GF-D8 (cell line): Measurements from ENCODE around the gene TSPAN1.

ENCODE experiments used
- DNase-seq: peaks from one replicate; lab custom pipeline; 2025; lab: John Stamatoyannopoulos, UW

TSPAN1 gene

DNA sequence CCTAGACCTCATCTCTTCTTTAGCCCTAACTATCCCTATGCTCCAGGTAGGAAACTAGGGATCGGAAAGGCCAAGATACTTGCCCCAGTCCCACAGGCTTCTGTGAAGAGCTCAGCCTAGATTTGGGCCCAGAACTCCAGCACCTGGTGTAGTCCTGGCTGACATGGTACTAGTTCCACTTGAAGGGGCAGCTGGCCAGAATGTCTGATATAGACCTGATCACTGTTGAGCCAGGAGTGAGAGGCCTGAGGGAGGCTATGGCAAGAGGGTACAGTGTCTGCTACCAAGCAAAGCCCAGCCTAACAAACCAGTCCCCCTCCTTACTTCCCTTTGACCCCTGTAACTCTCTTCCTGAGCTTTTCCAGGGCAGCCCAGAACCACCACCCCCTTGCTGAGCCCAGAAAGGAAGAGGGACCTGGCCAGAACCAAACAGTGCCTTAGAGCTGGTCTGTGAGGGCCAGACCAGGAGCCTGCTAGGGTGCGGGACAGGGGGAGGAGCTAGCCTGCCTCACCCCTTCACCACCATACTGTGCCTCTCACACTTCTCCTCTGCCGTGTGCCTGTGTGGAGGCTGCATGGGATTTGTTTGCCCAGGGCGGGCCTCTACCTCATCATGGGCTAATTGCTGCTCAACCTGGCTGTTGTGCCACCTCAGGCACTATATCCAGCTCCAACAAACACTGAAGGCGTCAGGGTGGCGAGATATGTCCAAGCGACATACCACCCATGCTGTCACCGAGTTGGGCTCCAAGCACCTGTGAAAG lies 12.4 kb downstream of the TSPAN1 start:
- no peak for DNase-seq

DNA sequence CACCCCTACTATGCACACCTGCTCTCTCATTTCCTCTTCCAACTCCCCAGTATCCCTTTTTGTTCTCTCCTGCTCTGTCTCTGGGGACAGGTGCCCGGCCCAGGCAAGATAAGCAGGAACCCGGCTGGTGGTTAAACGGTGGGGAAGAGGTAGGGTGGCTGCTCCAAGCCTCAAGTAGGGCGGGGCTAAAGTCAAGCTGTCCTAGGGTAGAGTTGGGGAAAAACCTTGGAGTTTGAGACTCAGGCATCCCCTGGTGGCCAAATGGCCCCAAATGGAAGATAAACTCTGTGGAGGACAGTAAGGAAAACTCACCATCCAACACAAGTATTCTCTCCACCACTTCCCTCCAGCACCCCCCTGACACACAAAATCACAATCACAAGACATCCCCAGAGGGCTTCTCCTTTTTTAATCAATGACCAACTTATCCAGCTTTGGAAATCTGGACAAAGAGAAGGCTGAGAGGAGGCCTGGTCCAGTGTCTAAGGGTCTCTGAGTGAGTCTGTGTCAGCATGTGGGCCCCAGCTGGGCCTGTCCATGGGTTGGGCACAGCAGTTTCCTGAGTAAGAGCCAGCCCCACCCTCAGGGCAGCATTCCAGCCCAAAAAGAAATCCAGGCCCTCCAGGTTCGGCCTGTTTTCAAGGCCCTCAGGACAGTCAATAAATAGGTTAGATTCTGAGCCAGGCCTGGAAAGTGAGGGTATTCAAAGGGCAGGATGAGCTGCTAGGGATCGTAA lies 13.6 kb downstream of the TSPAN1 start:
- DNase-seq = no peak

DNA sequence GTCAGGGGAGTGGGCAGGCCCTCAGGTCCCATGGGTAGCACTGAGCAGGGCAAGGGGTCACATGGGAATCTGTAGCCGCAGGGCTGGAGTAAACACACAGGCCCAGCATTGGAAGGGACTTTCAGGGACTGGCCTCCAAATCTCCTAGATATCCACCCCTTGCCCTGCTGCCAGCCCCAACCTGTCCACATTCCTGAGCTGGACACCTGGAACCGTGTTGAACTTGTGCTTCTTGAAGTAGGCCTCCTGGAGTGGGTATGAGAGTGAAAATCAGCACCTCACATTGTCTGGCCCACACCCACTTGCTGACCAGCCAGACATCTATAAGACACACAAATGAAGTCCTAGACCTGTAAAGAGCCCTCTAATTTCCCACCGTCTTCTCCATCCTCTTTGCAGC lies 15.7 kb downstream of the TSPAN1 start:
- DNase-seq = no peak

DNA sequence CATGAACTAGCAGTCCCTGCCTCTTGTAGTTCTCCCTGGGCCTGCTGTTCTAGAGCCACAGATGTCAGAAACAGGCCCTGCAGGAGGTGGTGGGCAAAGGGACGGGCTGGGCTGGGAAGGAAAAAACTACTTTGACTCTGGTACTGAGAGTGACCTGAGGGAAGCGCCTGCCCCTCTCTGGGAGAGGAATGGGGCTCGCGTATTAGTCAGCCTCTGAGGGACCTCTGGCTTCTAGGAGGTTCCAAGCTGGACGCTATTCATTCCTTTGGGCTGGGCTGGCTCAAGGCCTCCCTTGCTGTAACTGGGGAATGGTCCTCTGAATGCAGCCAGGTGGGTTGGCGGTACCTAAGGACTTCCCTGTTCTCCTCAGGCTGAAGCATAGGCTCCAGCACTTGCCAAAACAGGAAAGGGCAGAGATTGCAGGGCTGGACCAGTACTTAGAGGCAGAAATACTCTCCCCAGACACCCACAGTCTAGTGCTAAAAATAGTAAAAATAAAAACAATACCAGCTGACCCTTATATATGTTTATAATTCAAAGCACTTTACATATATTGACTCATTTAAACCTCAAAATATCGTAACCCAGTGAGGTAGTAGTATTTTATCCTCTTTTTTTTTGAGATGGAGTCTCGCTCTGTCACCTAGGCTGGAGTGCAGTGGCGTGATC lies 16.3 kb downstream of the TSPAN1 start:
- DNase-seq = no peak

DNA sequence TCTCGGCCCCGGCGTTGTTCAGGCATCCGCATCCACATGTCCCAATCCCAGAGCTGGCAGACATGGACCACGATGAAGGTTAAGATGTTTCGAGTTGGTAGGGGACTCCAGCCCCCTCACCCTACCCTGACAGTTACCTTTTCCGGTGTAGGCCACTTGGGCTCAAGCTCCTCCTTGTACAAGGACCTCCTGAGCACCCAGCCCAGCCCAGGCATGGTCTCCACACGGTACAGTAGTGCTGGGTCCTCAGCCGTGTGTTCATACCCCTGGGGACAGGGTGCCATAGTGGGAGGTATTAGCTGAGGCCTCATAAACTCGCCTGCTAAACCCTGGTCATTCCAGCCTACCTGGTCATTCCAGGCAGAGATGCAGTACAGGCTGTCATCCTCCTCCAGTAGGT lies 17.3 kb downstream of the TSPAN1 start:
- DNase-seq = no peak

DNA sequence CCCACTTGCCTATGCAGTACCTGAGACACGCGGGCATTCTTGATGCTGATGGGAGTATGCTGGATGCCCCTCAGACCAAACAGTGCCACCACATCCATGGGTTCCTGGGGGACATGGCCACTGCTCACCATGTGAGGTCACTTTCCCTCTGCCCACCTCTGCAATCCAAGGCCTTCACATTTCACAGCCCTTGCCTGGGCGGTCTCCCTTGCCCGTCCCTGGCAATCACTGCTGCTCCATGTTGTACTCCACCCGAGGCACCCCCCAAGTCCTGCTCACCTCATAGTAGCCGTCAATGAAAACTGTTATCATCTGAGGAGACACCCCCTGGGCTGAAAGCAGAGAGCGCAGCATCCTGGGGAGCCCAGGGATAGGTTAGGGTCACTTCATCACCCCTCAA lies 18.4 kb downstream of the TSPAN1 start:
- no peak for DNase-seq

DNA sequence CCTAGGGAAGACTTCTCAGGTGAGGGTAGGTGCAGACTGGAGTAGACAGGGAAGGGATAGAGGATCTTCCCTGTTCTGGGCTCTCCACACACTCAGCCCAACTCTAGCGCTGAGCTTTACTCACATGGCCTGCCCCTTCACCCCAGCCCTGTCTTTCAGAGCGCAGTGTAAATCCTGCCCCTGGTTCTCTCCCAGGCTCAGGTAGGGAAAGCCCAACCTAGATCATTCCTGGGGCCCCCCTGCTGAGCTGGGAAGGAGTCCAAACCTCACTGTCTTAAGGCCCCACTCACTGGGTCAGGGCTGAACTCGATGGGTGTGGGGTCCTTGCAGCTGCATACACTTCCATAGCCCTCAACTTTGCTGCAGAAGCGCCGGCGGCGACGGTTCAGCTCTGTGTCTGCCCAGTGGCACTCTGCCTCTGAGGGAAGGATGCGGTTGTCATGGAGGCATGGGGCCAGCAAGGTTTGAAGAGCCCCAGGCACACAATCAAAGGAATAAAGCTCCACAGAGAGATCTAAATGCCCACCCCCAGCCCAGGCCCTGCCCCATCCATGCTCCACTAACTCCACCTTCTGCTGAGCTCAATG lies 19.2 kb downstream of the TSPAN1 start:
- no peak for DNase-seq

DNA sequence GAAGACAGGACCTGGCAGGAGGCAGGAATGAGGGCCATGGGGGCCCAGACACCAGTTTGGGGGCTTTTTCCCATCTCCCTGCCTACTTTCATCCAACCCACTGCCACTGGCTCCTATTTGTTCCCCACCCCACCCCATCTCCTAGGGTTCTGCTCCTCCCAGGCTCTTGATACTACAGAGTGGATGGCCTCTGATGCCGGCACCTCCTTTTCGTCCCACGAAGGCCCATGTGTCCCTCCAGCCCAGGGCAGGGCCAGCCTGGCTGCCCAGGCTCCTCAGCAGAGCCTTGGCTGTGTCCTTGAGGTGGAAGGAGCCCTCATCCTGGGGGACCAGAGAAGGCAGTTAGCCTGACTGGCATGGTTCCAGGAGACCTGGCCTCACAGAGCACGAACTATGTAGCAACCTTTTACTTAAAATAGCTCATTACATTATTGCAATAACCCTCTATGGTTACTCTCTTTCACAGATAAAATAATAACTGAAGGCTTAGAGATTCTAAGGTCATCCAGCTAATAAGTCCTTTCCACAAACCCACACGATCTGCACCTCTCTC lies 19.8 kb downstream of the TSPAN1 start:
- no peak for DNase-seq

DNA sequence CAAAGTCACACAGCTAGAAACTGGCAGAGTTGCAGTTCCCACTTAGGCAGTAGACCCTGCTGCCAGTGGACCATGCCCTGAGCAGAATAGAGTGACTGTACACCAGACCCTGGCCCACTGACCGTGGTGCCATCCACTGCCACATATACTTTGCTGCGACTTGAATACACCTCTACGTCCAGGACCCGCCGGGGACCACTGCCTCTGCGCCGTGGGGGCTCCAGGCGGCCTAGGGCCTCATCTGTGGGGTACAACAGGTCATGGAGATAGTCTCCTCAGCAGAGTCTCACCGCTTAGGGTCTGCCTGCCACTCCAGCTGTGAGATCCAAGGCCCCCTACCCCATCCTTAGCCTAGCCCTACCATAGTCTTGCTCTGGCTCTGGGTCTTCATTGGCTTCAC lies 21.7 kb downstream of the TSPAN1 start:
- no peak for DNase-seq

DNA sequence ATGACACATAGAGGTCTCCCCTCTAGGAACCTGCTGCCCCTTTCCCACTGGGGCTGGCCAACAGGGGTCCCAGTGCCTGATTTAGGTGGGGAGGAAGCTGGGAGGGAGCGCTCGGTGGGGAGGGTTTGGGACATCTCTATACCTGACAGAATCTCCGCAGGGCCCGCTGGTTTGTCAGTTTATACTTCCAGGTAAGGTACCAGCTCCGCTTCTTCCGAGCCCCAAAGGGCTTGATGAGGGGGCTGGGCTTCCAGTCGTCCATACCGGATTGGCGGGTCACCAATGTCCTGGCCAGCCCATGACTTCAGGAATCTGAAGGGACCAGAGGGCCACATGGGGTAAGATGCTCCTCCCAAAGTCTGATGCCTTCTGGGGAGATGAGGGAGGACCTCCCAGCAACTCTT lies 22.7 kb downstream of the TSPAN1 start:
- DNase-seq = no peak

DNA sequence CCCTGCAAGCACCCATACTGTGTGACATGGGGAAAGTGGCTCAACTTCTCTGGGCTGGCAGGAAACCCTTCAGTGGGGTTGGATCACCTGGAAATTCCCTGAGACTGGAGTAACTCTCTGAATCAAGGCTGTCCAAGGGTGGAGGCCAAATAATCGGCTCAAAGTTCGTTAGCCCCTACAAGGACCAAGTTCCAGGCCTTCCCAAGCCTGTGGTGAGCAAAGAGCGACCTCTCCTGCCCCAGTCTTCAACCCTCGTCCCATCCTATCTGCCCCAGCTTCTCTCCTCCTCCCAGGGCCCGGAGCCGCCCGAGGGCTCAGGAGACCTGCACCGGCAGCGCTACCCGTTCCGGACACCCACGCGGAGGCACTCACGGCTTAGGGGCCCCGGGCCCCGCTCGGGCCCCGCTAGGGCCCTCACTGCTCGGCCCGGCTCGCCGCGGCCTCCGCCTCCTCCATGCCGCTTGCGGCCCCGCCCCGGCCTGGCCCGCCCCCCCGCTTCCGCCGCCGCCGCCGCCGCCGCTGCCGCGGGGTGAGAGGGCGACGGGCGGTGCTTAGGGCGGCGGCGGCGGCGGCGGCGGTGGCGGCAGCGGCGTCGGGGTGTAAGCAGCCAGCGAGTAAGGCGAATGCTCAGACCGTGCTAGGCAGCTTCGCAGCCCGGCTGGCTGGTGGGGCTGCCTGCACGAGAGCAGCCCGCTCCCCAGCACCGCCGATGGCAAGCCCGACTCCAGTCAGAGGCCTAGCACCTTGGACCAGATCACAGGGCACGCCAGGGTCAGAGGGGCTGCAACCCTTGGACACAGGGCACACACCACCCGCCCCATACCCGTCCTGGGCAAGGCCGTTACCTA lies 23.3 kb downstream of the TSPAN1 start, which contains the start of gene POMGNT1:
POMGNT1 (minus strand) TSS at position 471 of the 848 bp plus-strand sequence. CDS start 613 bp downstream, outside the sequence.
- DNase-seq = peak; percentile 26

DNA sequence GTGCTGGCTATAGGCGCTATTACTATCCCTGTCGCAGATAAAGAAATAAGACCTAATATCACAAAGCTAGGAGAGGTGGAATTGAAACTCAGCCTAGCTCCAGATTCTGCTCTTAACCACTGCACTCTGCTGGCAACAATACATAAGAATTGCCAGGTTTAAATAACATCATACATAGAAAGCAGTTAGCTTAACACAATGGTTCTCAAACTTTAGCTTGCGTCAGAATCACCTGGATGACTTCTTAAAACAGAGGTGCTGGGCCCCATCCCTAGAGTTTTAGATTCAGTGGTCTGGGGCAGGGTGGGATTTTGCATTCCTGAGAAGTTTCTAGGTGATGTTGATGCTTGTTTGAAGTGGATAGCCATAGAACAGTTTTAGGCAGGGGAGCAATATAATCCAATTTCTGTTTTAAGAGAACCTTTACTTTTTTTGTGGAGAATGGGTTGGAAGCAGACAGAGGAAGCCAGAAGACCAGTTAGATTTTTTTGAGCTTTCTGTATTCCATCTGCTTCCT lies 24.4 kb downstream of the TSPAN1 start:
- no peak for DNase-seq

DNA sequence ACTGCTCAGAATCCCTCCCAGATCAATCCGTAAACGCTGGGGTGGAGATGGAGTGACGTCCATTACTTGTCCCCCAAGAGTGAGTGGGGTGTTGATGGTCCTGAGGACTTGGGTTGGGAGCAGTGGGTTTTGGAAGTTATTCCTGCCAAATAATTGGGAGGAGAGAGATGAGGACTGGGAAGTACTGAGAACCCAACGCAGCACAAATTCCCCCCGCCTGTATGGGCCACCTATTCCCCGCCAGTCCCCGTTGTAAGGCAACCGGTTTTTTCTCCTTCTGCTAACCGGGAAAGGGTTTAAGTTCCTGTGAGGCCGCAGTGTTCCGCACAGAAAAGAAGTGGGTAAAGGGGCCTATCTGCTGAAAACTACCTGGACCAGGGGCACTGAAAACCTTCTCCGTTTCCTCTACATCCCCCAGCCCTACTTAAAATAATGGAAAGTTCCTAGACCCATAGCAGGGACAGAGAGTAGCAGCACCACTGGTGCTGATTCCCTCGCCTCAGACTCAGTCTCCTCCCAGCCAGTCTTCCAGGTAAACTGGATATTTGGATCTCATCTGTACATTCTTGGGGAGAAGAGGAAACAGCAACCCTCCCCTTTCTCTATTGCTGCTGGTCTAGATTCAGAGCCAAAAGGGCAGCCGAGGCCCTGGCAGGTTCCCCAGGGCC lies 29.0 kb downstream of the TSPAN1 start:
- no peak for DNase-seq

DNA sequence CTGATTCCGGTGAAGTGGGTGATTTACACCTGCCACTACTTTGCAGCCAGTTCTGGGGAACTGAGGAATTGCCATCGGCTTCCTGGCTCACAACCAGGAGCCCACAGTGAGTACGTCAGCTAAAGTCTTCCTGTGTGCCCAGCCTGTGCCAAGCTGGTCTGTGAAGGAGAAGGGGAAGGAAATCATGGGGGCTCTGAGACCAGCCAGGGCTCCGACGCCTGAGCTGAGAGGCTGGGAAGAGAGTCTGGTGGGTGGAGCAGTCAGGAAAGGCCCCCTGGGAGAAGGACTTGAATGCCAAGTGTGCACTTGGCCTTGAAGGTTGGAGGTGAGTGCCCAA lies 29.5 kb downstream of the TSPAN1 start:
- DNase-seq = no peak

DNA sequence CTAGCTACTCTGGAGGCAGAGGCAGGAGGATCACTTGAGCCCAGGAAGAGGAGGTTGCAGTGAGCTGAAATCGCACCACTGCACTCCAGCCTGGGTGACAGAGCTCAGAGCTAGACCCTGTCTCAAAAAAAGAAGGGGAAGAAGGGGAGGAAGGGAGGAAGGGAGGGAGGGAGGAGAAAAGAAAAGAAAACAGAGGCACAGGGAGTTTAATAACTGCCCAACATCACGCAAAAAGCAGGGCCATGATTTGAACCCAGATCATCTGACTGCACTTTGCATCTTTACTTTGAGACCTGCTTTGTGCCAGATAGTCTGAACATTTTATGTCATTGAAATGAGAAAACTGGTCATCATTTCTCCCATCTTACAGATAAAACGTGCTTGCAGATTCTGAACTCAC lies 30.3 kb downstream of the TSPAN1 start:
- no peak for DNase-seq

DNA sequence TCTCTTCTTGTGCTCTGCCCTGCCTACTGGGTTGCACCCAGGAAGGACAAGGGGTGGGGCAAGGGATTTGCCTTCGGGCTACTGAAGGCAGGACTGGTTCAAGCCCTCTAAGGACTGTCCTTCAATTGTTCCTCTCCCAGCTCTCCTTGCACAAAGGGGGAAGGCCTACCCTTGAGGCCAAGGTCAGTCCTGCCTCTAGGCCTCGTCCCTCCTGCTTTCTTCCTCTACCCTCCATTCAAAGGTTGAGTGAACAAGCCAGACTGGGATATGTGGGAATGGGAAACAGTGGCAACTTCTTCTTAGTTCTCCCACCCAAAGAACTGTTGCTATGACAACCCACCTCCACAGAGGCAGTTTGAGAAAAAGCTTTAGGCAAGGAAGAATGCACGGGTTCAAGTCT lies 30.9 kb downstream of the TSPAN1 start:
- no peak for DNase-seq

DNA sequence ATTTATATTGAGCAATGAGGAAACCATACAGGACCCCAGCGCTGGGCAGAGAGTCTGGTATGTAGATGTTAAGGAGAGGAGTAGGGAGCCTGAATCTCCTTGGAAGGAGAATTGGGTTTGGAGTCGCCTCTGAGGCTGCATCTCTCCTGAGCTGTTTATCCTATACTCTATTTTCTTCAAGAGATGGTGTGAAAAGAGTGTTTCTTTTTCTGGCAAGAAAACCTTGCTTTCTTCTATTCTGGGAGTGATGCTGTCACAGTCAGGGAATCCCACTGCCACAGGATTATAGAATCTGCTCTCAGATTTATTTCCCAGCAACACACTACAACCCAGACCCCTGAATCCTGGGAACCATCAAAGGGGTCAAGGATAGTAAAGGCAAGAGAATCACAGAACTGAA lies 31.5 kb downstream of the TSPAN1 start:
- no peak for DNase-seq

DNA sequence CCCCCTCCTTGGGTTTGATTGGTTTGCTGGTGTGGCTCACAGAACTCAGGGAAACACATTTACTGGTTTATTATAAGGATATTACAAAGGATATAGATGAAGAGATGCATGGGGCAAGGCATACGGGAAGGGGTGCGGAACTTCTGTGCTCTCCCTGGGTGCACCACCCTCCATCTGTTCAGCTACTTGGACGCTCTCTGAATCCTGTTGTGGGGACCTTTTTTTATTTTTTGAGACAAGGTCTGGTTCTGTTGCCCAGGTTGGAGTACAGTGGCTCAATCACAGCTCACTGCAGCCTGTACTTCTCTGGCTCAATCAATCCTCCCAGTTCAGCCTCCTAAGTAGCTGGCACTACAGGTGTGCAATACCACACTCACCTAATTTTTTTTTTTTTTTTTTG lies 35.7 kb downstream of the TSPAN1 start:
- DNase-seq = no peak

DNA sequence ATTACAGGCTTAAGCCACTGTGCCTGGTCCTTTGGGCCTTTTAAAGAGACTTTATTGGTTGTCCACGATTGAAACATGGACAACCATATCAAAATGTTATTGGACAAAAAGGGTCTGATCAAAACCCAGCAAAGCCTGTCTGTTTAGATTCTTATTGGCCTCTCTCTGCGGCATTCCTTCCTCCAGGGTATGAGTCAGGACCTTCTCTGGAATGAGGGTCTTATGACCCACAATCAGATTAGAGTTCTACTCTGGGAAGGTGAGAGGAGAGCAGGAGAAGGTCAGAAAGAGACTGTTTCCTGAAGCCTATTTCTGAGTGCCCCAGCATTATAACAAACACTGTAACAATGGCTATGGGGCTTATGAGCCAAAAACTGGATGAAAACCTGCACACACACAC lies 36.2 kb downstream of the TSPAN1 start:
- DNase-seq = no peak

DNA sequence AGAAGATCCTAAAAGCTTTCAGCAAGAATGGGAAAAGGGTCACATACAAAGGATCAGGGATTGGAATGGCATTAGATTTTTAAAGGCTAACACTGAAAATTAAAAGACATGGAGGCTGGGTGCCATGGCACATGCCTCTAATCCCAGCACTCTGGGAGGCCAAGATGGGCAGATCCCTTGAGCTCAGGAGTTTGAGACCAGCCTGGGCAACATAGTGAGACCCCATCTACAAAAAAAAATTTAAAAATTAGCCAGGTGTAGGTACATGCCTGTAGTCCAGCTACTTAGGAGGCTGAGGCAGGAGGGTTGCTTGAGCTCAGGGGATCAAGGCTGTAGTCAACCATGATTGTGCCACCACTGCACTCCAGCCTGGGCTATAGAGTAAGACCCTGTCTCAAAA lies 40.6 kb downstream of the TSPAN1 start:
- DNase-seq = no peak

DNA sequence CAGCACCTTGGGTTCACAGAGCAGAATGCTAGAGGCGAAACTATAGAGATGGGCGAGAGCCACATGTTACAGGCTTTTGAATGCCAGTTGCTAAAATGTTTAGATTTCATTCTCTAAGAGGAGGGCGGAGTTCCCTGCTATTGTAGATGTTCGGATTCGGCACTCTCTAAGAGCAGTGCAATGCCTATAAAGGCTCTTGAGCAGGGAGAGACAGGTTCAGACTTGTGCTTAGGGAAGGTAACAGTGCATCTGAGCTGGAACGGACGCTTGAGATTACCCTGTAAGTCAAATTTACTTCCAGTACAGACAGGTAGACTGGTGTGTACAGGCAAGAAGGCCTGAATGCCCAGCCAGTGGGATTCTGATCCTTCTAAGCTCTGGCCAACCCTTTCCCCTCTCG lies 43.6 kb downstream of the TSPAN1 start:
- no peak for DNase-seq
